G401 (cell line): Measurements from ENCODE around the gene AP2A2. TPM values are rescaled to one million over a fixed set of nuclear protein-coding genes. Genes with fewer than 3 reads are reported as not detected.

Experiments
- DNase-seq: peaks from one replicate; pipeline ENCODE4 v3.0.0-alpha.2; 2015; ENCODE audit warnings: low spot score
- in situ Hi-C: cut with HindIII; loops from 2 replicates; pipeline ENCODE4 v1.10.0; 2016; ENCODE audit warnings: low sequenced_read_pairs, mixed read lengths
- total RNA-seq: library from RNA; depleted of rRNA; stranded (reverse); fragments of >200 nt; shearing (Covaris generic); gene quantifications from 2 replicates; pipeline ENCODE4 v1.2.3, GENCODE V29; 2014

Gene AP2A2
- total RNA-seq, 1 experiment from 2014 or later = 47.5 TPM

- no peak for DNase-seq
- in situ Hi-C loops = no loop called here
These were observed 115.8 kb downstream of the AP2A2 start for GRCh38 chr11:1041471-1041870.

- no peak for DNase-seq
- in situ Hi-C loops = no loop called here
These were observed 116.4 kb downstream of the AP2A2 start for GRCh38 chr11:1041936-1042608.

- DNase-seq = no peak
- in situ Hi-C loops = no loop called here
These were observed 117.2 kb downstream of the AP2A2 start for GRCh38 chr11:1042626-1043562.

GRCh38 chr11:1043563-1044096 is 118.0 kb downstream of the AP2A2 start:
- in situ Hi-C loops = no loop called here
- DNase-seq = no peak

DNA sequence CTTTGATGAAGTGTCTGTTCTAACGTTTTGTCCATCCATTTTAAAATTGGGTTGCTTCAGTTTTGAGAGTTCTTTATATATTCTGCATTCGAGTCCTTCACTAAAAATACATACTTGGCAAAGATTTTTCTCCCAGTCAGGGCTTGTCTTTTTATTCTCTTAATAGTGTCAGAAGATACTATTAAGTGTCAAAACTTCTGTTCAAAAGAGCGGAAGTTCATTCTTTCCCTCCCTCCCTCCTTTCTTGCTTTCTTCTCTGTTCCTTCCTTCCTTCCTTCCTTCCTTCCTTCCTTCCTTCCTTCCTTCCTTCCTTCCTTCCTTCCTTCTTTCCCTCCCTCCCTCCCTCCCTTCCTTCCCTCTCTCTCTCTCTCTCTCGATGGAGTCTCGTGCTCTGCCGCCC is 118.5 kb downstream of the AP2A2 start:
- no peak for DNase-seq
- in situ Hi-C loops = no loop called here

DNA sequence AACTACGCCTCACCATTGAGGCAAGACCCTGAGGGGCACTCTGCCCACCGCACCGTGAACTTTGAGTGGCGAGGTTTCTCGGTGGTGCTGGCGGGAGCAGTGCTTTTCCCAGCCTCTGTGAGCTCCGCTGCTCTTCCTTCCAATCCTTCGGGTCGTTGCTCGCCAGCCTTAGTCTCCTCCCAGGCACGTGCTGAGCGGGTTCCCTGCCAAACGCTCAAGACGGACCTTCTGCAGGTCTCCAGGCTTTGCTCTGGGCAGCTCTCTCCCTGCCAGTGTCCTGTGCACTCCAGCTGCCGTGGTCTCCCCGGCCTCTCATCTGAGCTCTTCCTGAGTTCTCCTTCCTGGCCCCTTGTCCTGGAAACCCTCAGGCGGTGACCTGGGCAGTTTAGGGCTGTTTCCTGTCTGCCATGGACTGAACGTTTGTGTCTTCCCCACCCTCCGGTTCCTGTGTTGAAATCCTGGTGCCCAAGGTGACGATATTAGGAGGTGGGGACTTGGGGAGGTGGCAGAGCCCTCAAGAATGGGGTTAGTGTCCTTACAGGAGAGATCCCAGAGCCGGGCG is 122.0 kb downstream of the AP2A2 start:
- in situ Hi-C loops = no loop called here
- DNase-seq = no peak

GRCh38 chr11:1048375-1049070 is 122.9 kb downstream of the AP2A2 start:
- in situ Hi-C loops = no loop called here
- DNase-seq = no peak

DNA sequence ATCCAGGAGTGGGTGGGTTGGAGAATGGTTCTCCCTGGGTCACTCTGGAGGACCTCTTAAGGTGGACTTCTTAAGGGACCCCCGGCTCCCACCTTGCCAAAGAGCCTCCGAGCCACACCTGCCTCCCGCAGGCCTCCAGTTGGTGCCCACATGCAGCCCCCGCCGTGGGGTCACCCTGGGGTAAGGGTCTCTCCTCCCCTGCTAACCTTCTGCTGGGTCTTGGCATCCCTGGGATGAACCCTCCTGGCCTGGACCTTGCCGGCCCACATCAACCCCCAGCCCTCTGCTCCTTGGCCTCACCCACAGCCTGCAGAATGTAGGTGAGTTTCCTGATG is 123.4 kb downstream of the AP2A2 start:
- in situ Hi-C loops = no loop called here
- DNase-seq = no peak

- DNase-seq = no peak
These were observed 123.8 kb downstream of the AP2A2 start for GRCh38 chr11:1049431-1049891.

DNA sequence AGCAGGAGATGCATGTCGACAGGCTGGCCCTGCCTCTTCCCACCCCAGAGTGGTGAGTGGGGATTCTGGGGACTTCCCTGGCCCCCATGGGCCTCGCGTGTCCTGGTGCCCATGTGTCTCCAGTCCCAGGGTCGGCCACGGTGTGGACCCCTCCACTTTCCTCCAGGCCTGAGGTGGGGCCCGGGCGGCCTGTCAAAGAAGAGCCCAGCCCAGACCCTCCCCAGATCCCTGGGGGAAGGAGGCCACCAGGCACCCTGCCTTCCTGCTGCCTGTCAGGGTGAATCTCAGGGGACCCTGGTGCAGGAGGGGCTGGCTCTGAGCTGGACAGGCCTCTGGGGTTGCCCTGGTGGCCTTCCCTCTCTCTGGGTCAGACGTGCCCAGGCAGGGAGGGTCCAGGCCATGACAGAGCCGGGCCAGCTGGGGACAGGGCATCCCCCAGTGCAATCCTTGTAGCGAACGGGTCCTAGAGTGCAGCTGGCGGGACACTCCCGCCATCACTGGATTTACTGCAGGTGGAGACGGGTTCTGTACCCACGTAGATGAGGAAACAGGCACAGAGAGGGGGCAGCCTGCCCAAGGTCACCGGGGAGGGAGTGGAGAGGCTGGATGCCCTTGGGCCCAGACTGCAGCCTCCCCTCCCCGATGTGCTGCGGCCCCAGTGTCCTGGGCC is 124.4 kb downstream of the AP2A2 start:
- no peak for DNase-seq
- in situ Hi-C loops = no loop called here

More at GRCh38 chr11:1049431-1049891, 123.8 kb downstream of the AP2A2 start:
- in situ Hi-C loops = no loop called here

- in situ Hi-C loops = no loop called here
These were observed 125.1 kb downstream of the AP2A2 start for GRCh38 chr11:1050581-1051355.

GRCh38 chr11:1051356-1052132 is 125.9 kb downstream of the AP2A2 start:
- DNase-seq = no peak
- in situ Hi-C loops = no loop called here

More at GRCh38 chr11:1050581-1051355, 125.1 kb downstream of the AP2A2 start:
- peak; percentile 82 for DNase-seq

- in situ Hi-C loops = no loop called here
- no peak for DNase-seq
These were observed 126.7 kb downstream of the AP2A2 start for GRCh38 chr11:1052133-1053011.

- in situ Hi-C loops = no loop called here
- no peak for DNase-seq
These were observed 127.6 kb downstream of the AP2A2 start for GRCh38 chr11:1053121-1053901.

GRCh38 chr11:1054143-1055108 is 128.8 kb downstream of the AP2A2 start:
- in situ Hi-C loops = no loop called here
- DNase-seq = peak; percentile 74
